NCI-H187 (cell line): ENCODE measurements around the gene RALB.
"Not testable (repeated sequence)": the region's sequence is repeated elsewhere in the genome, so short reads cannot be mapped to it uniquely, and the experiment has no call there.

Experiments used
- DNase-seq, 2 experiments: peaks; one replicate each; lab custom pipeline; 2025; lab: John Stamatoyannopoulos, UW

Gene RALB

GRCh38 chr2:120243211-120243610, 9.4 kb upstream of the RALB start:
- DNase-seq, result no peak

- DNase-seq, result no peak
These were observed 8.6 kb upstream of the RALB start for GRCh38 chr2:120243875-120244553.

- DNase-seq, result no peak
These were observed 7.8 kb upstream of the RALB start for GRCh38 chr2:120244656-120245519.

- peak; percentile 46 to 75 for DNase-seq
These were observed 6.9 kb upstream of the RALB start for GRCh38 chr2:120245520-120246332.

GRCh38 chr2:120246546-120247300, 5.9 kb upstream of the RALB start:
- peak; percentile 35 to 73 for DNase-seq

- DNase-seq, result no peak
These were observed 4.8 kb upstream of the RALB start for GRCh38 chr2:120247851-120248250.

GRCh38 chr2:120250640-120251039, 2.0 kb upstream of the RALB start:
- no peak for DNase-seq

GRCh38 chr2:120251078-120251477, 1.6 kb upstream of the RALB start:
- DNase-seq, result no peak

GRCh38 chr2:120251880-120252224, 800 bp upstream of the RALB start:
- no peak for DNase-seq

- no peak for DNase-seq
These were observed 600 bp downstream of the RALB start for GRCh38 chr2:120253021-120253882.

- no peak for DNase-seq
These were observed 1.5 kb downstream of the RALB start for GRCh38 chr2:120254178-120254577.

- DNase-seq, result no peak
These were observed 2.4 kb downstream of the RALB start for GRCh38 chr2:120255071-120255470.

- DNase-seq, result no peak
These were observed 3.5 kb downstream of the RALB start for GRCh38 chr2:120255986-120256650.

GRCh38 chr2:120256651-120257000, 4.0 kb downstream of the RALB start:
- DNase-seq, result no peak

- DNase-seq, result no peak
These were observed 4.9 kb downstream of the RALB start for GRCh38 chr2:120257522-120257921.

- no peak for DNase-seq
These were observed 5.5 kb downstream of the RALB start for GRCh38 chr2:120258196-120258595.

- DNase-seq, result not testable (repeated sequence)
These were observed 7.3 kb downstream of the RALB start for GRCh38 chr2:120259939-120260338.

- no peak for DNase-seq
These were observed 8.1 kb downstream of the RALB start for GRCh38 chr2:120260736-120261135.

GRCh38 chr2:120261387-120262006, 8.8 kb downstream of the RALB start:
- no peak for DNase-seq

GRCh38 chr2:120262150-120262549, 9.5 kb downstream of the RALB start:
- no peak for DNase-seq
